HepG2 (cell line): Measurements from ENCODE around the gene ZNF865. TPM values are rescaled to one million over a fixed set of nuclear protein-coding genes. Genes with fewer than 3 reads are reported as not detected.

Source experiments
- ARNTL ChIP-seq: sonication (generic); formaldehyde crosslinking; IDR thresholded peaks from 2 replicates; pipeline ENCODE4 v1.4.0; 2020; ENCODE audit warnings: mild to moderate bottlenecking, missing genetic modification reagents
- ATF2 ChIP-seq: sonication (generic); formaldehyde crosslinking; IDR thresholded peaks from 2 replicates; pipeline ENCODE4 v1.4.0; 2020; ENCODE audit warnings: missing genetic modification reagents
- BORCS8-MEF2B ChIP-seq: sonication (generic); formaldehyde crosslinking; IDR thresholded peaks from 2 replicates; pipeline ENCODE4 v1.8.0; 2022; ENCODE audit warnings: mild to moderate bottlenecking, missing genetic modification reagents
- EEA1 ChIP-seq: sonication (generic); formaldehyde crosslinking; IDR thresholded peaks from 2 replicates; pipeline ENCODE4 v1.5.1; 2020; ENCODE audit warnings: mild to moderate bottlenecking, missing genetic modification reagents, borderline replicate concordance
- ISL2 ChIP-seq: sonication (generic); formaldehyde crosslinking; IDR thresholded peaks from 2 replicates; pipeline ENCODE4 v1.5.0; 2020; ENCODE audit warnings: missing genetic modification reagents
- JUND ChIP-seq: sonication (generic); formaldehyde crosslinking; IDR thresholded peaks from 2 replicates; pipeline ENCODE4 v1.8.0; 2022; ENCODE audit warnings: mild to moderate bottlenecking, missing genetic modification reagents
- MZF1 ChIP-seq: sonication (generic); formaldehyde crosslinking; IDR thresholded peaks from 2 replicates; pipeline ENCODE4 v1.8.1; 2023; ENCODE audit warnings: mild to moderate bottlenecking, missing genetic modification reagents, borderline replicate concordance
- NFE2L1 ChIP-seq: sonication (generic); formaldehyde crosslinking; IDR thresholded peaks from 2 replicates; pipeline ENCODE4 v1.4.0; 2020; ENCODE audit warnings: missing genetic modification reagents, mild to moderate bottlenecking, borderline replicate concordance
- PBX3 ChIP-seq: sonication (generic); formaldehyde crosslinking; IDR thresholded peaks from 2 replicates; pipeline ENCODE4 v1.8.1; 2023; ENCODE audit warnings: missing genetic modification reagents, inconsistent platforms, borderline replicate concordance
- PRDM15 ChIP-seq: sonication (generic); formaldehyde crosslinking; IDR thresholded peaks from 2 replicates; pipeline ENCODE4 v1.4.0; 2020; ENCODE audit warnings: missing genetic modification reagents
- SKIL ChIP-seq: sonication (generic); formaldehyde crosslinking; IDR thresholded peaks from 2 replicates; pipeline ENCODE4 v1.8.0; 2022; ENCODE audit warnings: missing genetic modification reagents, mild to moderate bottlenecking, moderate library complexity, borderline replicate concordance
- TIGD3 ChIP-seq: sonication (generic); formaldehyde crosslinking; IDR thresholded peaks from 2 replicates; pipeline ENCODE4 v1.5.1; 2020; ENCODE audit warnings: mild to moderate bottlenecking, missing genetic modification reagents, borderline replicate concordance
- TRIM22 ChIP-seq: fragments of 450-650 bp; IDR thresholded peaks from 2 replicates; pipeline ENCODE4 v1.6.1; 2017
- YY1 ChIP-seq: IDR thresholded peaks from 2 replicates; pipeline ENCODE4 v1.6.1; 2011; ENCODE audit warnings: low read length, low read depth, moderate library complexity, mild to moderate bottlenecking; ENCODE audit not compliant: insufficient read depth, insufficient replicate concordance
- ZFY ChIP-seq: sonication (generic); formaldehyde crosslinking; IDR thresholded peaks from 2 replicates; pipeline ENCODE4 v1.4.0; 2020; ENCODE audit warnings: missing genetic modification reagents
- ZNF75D ChIP-seq: sonication (generic); formaldehyde crosslinking; IDR thresholded peaks from 2 replicates; pipeline ENCODE4 v1.8.1; 2023; ENCODE audit warnings: missing genetic modification reagents, mild to moderate bottlenecking, borderline replicate concordance
- ZNF772 ChIP-seq: sonication (generic); formaldehyde crosslinking; IDR thresholded peaks from 2 replicates; pipeline ENCODE4 v1.5.0; 2020; ENCODE audit warnings: mild to moderate bottlenecking, missing genetic modification reagents
- ZNF816 ChIP-seq: sonication (generic); formaldehyde crosslinking; IDR thresholded peaks from 2 replicates; pipeline ENCODE4 v1.8.0; 2022; ENCODE audit warnings: missing genetic modification reagents, mild to moderate bottlenecking, borderline replicate concordance
- polyA plus RNA-seq, 8 experiments: library from polyadenylated mRNA; depleted of rRNA in 3 of 8; stranded (reverse) in 7 of 8; unstranded in 1 of 8; fragments of >200 nt; fragmentation: Illumina TruSeq in 4 of 8; extraction: Trizol in 4 of 8; gene quantifications; 2 replicates each; pipeline versions ENCODE4 v1.2.1 to v1.2.3, GENCODE V29; 2011 to 2016; ENCODE audit warnings: low read depth in 4 of 8, missing spikeins in 1 of 8, mixed read lengths in 1 of 8; ENCODE audit not compliant: insufficient read depth in 1 of 8
- total RNA-seq, 5 experiments: library from RNA; depleted of rRNA; stranded (reverse); fragments of >200 nt; fragmentation: Illumina TruSeq; extraction: Trizol; gene quantifications; 2 replicates each; pipeline ENCODE4 v1.2.3, GENCODE V29; 2016; ENCODE audit warnings: low read depth in 1 of 5

ZNF865 gene
- total and polyA plus RNA-seq, 2 of the 13 experiments (the other 11 are each of a cell fraction or from before 2014, with no cell fraction given), result 0.93 to 1.0 TPM

GRCh38 chr19:55640043-55640576 is 34.7 kb downstream of the ZNF865 start (continued):
- TF ChIP-seq ISL2 (CRISPR knock-in tag) (no peak), ZNF772 (no peak), NFE2L1 (CRISPR knock-in tag) (no peak), EEA1 (CRISPR knock-in tag) (no peak), SKIL (0 out of 2 replicates have a peak, but pooled peaks have one; percentile 13), TRIM22 (no peak), ARNTL (CRISPR knock-in tag) (no peak), ZFY (CRISPR knock-in tag) (no peak), ZNF816 (CRISPR knock-in tag) (no peak), BORCS8-MEF2B (0 out of 2 replicates have a peak, but pooled peaks have one; percentile 11), PRDM15 (no peak), JUND (CRISPR knock-in tag) (no peak), TIGD3 (CRISPR knock-in tag) (no peak), ZNF75D (no peak), ATF2 (no peak), PBX3 (no peak), YY1 (no peak), MZF1 (CRISPR knock-in tag) (no peak)
